Astrocyte of the cerebellum (primary cell): ENCODE measurements around the gene EIF3I.

Source experiments
- DNase-seq: peaks from one replicate; pipeline ENCODE4 v3.0.0-alpha.2; 2011; ENCODE audit warnings: low read depth
- H3K4me3 ChIP-seq: 2 replicates; pipeline ENCODE4 v1.5.1; 2011; ENCODE audit warnings: mild to moderate bottlenecking, low read depth, low read length, moderate library complexity
- in situ Hi-C: cut with HindIII; loops from 2 replicates; pipeline ENCODE4 v1.10.0; 2017; ENCODE audit warnings: low sequenced_read_pairs
- TF ChIP-seq, protein P1 (sequence below): IDR thresholded peaks from 2 replicates; pipeline ENCODE4 v1.5.1; 2012; ENCODE audit warnings: low read length, low read depth, moderate library complexity, mild to moderate bottlenecking; ENCODE audit errors: missing control alignments

The EIF3I gene

DNA sequence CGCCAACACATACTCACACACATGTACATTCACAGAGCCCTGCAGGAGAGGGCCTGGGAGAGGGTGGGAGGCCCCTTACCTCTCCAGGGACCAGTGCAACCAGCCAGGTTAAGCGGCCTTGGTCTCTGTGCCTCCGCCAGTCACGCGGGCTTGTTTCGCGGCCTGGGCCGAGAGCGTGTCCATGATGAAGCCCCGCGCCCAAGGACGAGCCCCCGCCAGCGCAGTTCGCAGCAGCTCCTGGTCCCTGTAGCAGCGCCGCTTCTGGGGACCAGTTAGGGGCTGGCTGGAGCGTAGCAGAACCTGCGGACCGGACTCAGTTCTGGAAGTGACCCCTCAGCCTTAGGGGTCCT is 17.6 kb downstream of the EIF3I start:
- in situ Hi-C loops: loop anchor here (5.0 kb wide), 1 partner anchor 83 kb away; no protein-coding TSS in a partner anchor
- no peak for DNase-seq

DNA sequence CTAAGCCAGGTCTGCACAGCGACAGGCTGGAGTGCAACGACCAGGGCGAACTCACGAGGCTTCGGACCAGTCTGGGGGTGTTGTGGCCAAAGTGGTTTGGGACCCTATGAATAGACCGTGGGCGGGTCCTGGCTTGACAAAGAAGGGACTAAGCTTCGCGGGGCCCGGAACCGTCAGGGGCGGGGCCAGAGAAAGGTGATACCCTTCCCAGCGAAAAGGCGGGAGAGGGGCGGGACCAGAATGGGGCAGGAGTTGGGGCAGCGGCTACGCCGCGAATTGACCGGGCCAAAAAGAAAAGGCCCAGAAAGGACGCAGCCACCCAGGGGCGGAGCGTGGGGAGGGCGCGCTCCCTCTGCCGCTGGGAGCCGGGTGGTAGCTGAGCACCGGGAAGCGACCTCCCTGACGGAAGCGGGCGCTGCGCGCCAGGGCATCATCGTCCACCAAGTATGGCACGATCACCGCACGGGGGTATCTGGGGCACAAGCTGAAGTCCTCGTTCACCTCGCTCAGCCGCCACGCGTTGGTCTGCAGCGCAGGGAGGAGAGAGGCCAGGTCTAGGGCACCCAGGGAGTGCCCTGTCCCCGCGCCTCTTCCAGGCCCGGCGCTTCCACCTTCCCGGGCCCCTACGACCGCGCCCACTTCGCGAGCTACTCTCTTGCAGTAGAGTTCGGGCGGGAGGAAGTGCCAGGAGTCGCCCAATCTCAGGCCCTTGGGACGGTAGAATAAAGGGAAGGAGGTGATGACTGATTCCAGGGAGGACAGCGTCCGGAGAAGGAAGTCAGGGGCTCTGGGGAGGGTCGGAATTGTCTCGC is 18.1 kb downstream of the EIF3I start:
- peak overlapping the region; percentile 40 for H3K4me3 ChIP-seq
- TF ChIP-seq, protein P1, sequence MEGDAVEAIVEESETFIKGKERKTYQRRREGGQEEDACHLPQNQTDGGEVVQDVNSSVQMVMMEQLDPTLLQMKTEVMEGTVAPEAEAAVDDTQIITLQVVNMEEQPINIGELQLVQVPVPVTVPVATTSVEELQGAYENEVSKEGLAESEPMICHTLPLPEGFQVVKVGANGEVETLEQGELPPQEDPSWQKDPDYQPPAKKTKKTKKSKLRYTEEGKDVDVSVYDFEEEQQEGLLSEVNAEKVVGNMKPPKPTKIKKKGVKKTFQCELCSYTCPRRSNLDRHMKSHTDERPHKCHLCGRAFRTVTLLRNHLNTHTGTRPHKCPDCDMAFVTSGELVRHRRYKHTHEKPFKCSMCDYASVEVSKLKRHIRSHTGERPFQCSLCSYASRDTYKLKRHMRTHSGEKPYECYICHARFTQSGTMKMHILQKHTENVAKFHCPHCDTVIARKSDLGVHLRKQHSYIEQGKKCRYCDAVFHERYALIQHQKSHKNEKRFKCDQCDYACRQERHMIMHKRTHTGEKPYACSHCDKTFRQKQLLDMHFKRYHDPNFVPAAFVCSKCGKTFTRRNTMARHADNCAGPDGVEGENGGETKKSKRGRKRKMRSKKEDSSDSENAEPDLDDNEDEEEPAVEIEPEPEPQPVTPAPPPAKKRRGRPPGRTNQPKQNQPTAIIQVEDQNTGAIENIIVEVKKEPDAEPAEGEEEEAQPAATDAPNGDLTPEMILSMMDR: no peak
- in situ Hi-C loops: loop anchor here (5.0 kb wide), 1 partner anchor 82 kb away; no protein-coding TSS in a partner anchor
- DNase-seq: no peak

More for the DNA sequence above, 17.6 kb downstream of the EIF3I start:
- peak overlapping the region; percentile 40 for H3K4me3 ChIP-seq
- TF ChIP-seq, protein P1: no peak

DNA sequence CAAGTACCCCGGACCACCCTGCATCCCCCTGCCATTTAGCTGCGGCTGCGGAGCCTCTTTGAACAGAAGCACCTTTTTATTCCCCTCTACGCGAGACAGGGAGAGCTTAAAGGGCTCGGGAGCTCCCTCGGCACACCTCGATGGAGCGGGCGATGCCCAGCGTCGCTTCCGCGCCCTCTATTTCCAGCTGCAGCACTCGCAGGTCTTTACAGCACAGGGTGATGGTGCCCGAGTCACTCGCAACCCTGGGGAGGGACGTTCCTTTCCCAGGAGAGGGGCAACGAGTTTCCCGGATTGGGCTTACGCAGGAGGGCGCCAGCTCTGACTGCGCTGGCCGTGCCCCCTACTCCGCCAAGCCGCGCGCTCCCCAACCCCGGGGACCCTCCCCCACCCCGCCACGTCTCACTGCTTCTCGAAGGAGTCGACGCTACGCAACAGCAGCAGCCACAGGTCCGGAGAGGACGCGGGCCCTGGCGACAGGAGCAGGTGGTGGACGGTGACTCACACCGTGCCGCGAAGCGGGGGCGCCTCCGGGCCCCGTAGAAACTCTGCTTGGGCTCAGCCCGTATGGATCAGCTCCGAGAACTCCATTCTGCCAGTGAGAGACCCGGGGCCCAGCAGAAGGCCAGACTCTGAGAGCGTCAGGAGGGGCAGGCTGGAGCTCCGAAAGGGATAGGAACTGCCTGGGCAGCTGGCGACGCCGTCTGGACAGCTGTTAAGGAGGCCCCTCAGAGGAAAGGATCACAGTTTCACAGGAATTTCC is 19.0 kb downstream of the EIF3I start:
- TF ChIP-seq, protein P1: peak; percentile 2
- in situ Hi-C loops: loop anchor here (5.0 kb wide), 1 partner anchor 81 kb away; no protein-coding TSS in a partner anchor

DNA sequence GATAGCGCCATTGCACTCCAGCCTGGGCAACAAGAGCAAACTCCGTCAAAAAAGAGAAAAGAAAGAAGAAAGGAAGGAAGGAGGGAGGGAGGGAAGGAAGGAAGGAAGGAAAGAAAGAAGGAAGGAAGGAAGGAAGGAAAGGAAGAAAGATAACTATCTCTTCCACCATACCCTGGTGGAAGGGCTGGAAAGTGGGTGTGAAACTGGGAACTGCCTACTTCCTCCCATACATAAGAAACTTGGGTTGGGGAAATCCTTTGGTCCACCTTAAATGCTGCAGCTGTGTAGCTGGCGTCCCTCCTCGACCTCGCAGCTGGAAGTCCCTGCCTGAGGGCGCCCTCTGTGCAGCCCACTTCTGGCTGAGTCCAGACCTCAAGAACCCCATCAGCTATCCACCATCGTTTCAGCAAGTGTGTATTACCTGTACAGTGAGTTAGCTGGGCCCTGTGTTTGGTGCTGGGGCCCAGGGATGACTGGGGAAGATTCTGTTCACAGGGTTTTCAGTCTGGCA is 20.2 kb downstream of the EIF3I start:
- no peak overlapping the region for H3K4me3 ChIP-seq
- DNase-seq: no peak
- in situ Hi-C loops: loop anchor here (5.0 kb wide), 1 partner anchor 80 kb away; no protein-coding TSS in a partner anchor
- TF ChIP-seq, protein P1: no peak

More for the DNA sequence above, 19.0 kb downstream of the EIF3I start:
- H3K4me3 ChIP-seq: peak overlapping the region; percentile 40
- no peak for DNase-seq

DNA sequence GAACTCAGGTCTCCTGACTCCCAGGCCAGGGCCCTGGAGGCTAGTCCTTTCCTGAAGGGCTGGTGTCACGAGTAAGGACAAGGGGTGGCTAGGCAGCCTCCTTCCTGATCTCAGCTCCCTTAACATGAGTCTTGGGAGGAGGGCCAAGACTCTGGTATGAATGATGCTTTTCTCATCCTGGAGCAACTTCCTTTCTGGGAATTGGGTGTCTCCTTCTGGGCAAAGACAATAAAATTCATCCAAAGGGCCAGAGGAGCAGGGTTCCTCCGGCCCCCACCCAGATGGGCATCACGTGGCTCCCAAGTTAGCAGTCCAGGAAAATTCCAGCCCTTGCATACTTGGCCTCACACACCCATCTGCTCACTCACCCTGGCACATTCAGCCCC is 24.7 kb downstream of the EIF3I start, which contains the start of gene FAM167B:
Gene FAM167B, plus strand, starts transcription at position 335 of the 386 bp plus-strand sequence. CDS start 200 bp downstream, outside the sequence.
- TF ChIP-seq, protein P1: no peak
- H3K4me3 ChIP-seq: no peak within 1 kb of the TSS
- no peak for DNase-seq
- in situ Hi-C loops: no loop called here

DNA sequence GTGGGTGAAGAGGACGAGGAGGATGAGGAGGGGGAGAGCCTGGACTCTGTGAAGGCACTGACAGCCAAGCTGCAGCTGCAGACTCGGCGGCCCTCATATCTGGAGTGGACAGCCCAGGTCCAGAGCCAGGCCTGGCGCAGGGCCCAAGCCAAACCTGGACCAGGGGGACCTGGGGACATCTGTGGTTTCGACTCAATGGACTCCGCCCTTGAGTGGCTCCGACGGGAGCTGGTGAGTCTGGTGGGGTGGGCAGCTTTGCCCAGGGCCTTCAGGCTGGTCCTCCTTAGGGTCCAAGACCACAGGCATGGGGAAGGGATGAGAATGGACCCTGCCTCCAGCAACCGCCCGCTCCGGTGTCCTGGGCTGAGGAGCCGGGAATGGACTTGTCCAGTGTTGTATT is 25.2 kb downstream of the EIF3I start:
- in situ Hi-C loops: no loop called here
- TF ChIP-seq, protein P1: no peak
- DNase-seq: no peak
- H3K4me3 ChIP-seq: no peak overlapping the region
